Measurements from ENCODE around the gene PATZ1.

The PATZ1 gene

DNA sequence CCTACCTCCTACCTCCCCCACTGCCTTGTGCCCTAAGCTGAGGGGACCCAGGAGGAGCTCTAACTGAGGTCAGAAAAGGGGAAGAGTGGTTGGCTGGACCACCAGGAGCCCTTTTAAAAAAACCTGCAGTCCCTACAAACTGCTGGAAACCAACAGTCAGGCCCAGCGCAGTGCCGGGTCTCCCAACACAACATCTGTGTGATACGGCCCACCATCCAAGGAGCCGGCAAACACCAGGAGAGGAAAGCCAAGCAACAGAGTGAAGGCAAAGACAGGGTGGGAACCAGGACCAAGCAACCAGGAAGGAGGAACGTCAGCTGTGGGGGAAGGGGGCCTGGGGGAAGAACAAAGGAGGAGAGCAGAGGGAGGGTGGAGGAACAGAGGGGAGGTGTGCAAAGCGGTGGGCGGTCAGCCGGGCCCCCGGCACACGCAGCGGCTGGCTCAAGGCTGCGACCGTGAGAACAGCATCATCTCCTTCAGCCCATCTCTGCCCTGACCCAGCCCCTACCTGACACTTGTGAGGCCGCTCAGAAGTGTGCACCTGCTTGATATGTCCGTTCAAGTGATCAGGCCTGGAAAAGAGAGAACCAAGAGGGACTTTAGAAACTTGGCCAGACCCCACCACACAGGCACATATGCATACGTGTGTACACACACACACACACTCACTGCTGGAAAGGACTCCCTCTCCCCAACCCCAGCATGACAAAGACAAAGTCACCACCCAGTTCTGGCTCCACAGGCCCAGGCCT lies 3.6 kb downstream of the PATZ1 start:
- Histone ChIP-seq H3K9ac (ENCODE audit: low read depth, low read length) (peak overlapping the region; percentile 88), H3K27me3 (ENCODE audit: insufficient read depth, low read length) (no peaks in the 10 kb centered on the region), H3K27ac (ENCODE audit: low read depth, low read length) (peak overlapping the region; percentile 95), H3K4me1 (ENCODE audit: insufficient read depth, low read length) (peaks cover 35% of the 10 kb centered on the region), H3K9me3 (ENCODE audit: insufficient read depth, low read depth, low read length) (no peaks in the 10 kb centered on the region), H3K4me3 (ENCODE audit: low read length) (peak overlapping the region; percentile 78), H3K36me3 (ENCODE audit: insufficient read depth, low read length) (peaks cover 61% of the 10 kb centered on the region)
- WGBS, result 53% methylated on average over 16 of the region's 16 CpGs

GRCh38 chr22:31341386-31342088 lies 4.6 kb downstream of the PATZ1 start:
- peaks cover 35% of the 10 kb centered on the region for H3K4me1 ChIP-seq (ENCODE audit: insufficient read depth, low read length)
- WGBS, result 92% methylated on average over 14 of the region's 14 CpGs
- no peaks in the 10 kb centered on the region for H3K27me3 ChIP-seq (ENCODE audit: insufficient read depth, low read length)
- 0 out of 2 replicates have a peak overlapping the region, but pooled peaks have one; percentile 23 for H3K27ac ChIP-seq (ENCODE audit: low read depth, low read length)
- no peak overlapping the region for H3K4me3 ChIP-seq (ENCODE audit: low read length)
- peak overlapping the region; percentile 10; the same call in 1 of the 2 replicates for H3K9ac ChIP-seq (ENCODE audit: low read depth, low read length)
- H3K36me3 ChIP-seq (ENCODE audit: insufficient read depth, low read length), result peaks cover 68% of the 10 kb centered on the region
- no peaks in the 10 kb centered on the region for H3K9me3 ChIP-seq (ENCODE audit: insufficient read depth, low read depth, low read length)

GRCh38 chr22:31340765-31341247 lies 5.3 kb downstream of the PATZ1 start:
- Histone ChIP-seq H3K9me3 (ENCODE audit: insufficient read depth, low read depth, low read length) (no peaks in the 10 kb centered on the region), H3K4me1 (ENCODE audit: insufficient read depth, low read length) (peaks cover 35% of the 10 kb centered on the region), H3K27me3 (ENCODE audit: insufficient read depth, low read length) (no peaks in the 10 kb centered on the region), H3K27ac (ENCODE audit: low read depth, low read length) (no peak overlapping the region; the same call in 1 of the 2 replicates), H3K36me3 (ENCODE audit: insufficient read depth, low read length) (peaks cover 74% of the 10 kb centered on the region), H3K4me3 (ENCODE audit: low read length) (no peak overlapping the region), H3K9ac (ENCODE audit: low read depth, low read length) (no peak overlapping the region)
- WGBS, result 92% methylated on average over 2 of the region's 2 CpGs

DNA sequence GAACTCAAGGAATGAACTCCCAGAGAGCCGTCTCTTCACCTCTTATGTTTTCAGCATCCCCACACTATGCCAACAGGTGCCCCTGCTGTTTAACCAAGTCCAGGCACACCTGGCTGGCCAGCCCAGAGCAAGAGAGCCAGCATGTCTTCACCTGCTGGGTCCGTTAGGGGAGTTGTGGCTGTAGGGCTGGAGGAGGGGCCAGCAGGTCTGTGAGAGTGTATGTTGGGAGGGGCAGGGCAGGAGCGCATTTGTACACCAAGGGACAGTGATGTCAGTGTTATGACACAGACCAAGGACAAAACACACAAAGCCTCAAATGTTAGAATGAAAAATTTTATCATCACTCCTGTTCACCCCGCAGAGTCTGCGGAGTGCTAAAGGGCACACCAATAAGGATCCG lies 5.8 kb downstream of the PATZ1 start:
- Histone ChIP-seq H3K9ac (ENCODE audit: low read depth, low read length) (no peak overlapping the region), H3K27ac (ENCODE audit: low read depth, low read length) (no peak overlapping the region), H3K4me3 (ENCODE audit: low read length) (no peak overlapping the region), H3K9me3 (ENCODE audit: insufficient read depth, low read depth, low read length) (no peaks in the 10 kb centered on the region), H3K27me3 (ENCODE audit: insufficient read depth, low read length) (no peaks in the 10 kb centered on the region), H3K36me3 (ENCODE audit: insufficient read depth, low read length) (peaks cover 78% of the 10 kb centered on the region), H3K4me1 (ENCODE audit: insufficient read depth, low read length) (peaks cover 35% of the 10 kb centered on the region)
- WGBS, result 94% methylated on average over 6 of the region's 6 CpGs

DNA sequence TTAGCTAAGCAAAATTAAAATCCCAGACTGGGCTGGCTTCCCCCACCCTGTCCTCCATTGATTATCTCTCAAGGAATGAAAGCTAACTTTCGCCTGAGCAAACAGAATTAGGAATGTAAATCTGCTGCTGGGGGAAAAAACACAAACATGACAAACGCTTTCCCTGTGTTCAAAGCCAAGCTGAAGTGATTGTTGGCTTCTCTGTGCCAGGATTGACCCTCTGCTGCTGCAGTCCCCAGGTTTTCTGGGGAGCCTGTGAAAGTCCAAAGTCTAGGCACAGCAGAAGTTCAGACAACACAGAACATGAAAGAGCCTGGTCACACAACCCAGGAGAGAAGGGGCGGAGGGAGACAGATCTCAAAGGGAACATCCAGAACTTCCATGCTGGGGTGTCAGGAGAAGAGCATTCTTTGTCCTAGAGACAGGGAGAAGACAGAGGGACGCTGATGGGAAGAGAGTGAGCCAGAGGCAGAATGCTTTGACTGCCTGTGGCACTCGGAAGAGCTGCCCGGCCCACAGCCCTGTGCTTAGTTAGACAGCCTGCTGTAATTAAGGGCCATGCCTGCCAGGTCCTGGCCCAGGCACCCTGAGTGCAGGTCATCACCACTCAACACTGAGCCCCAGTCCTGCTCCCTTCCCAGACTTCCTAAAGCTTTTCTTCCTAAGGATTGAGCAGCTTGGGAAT lies 6.9 kb downstream of the PATZ1 start:
- no peak overlapping the region; the same call in 1 of the 2 replicates for H3K9ac ChIP-seq (ENCODE audit: low read depth, low read length)
- peaks cover 82% of the 10 kb centered on the region for H3K36me3 ChIP-seq (ENCODE audit: insufficient read depth, low read length)
- H3K27me3 ChIP-seq (ENCODE audit: insufficient read depth, low read length), result no peaks in the 10 kb centered on the region
- WGBS, result 88% methylated on average over 6 of the region's 6 CpGs
- H3K27ac ChIP-seq (ENCODE audit: low read depth, low read length), result peak overlapping the region; percentile 18; the same call in 1 of the 2 replicates
- H3K4me1 ChIP-seq (ENCODE audit: insufficient read depth, low read length), result peaks cover 28% of the 10 kb centered on the region
- no peak overlapping the region for H3K4me3 ChIP-seq (ENCODE audit: low read length)
- H3K9me3 ChIP-seq (ENCODE audit: insufficient read depth, low read depth, low read length), result no peaks in the 10 kb centered on the region

- 91% methylated on average over 5 of the region's 5 CpGs for WGBS
- Histone ChIP-seq H3K4me3 (ENCODE audit: low read length) (no peak overlapping the region), H3K9me3 (ENCODE audit: insufficient read depth, low read depth, low read length) (no peaks in the 10 kb centered on the region), H3K36me3 (ENCODE audit: insufficient read depth, low read length) (peaks cover 90% of the 10 kb centered on the region), H3K4me1 (ENCODE audit: insufficient read depth, low read length) (peaks cover 12% of the 10 kb centered on the region; the same call in 1 of the 2 replicates), H3K27me3 (ENCODE audit: insufficient read depth, low read length) (no peaks in the 10 kb centered on the region), H3K27ac (ENCODE audit: low read depth, low read length) (no peak overlapping the region), H3K9ac (ENCODE audit: low read depth, low read length) (no peak overlapping the region)
Observed at GRCh38 chr22:31337178-31337577, 9.0 kb downstream of the PATZ1 start.

- Histone ChIP-seq H3K9me3 (ENCODE audit: insufficient read depth, low read depth, low read length) (no peaks in the 10 kb centered on the region), H3K9ac (ENCODE audit: low read depth, low read length) (no peak overlapping the region), H3K4me1 (ENCODE audit: insufficient read depth, low read length) (no peaks in the 10 kb centered on the region), H3K27ac (ENCODE audit: low read depth, low read length) (no peak overlapping the region), H3K36me3 (ENCODE audit: insufficient read depth, low read length) (peaks cover 88% of the 10 kb centered on the region), H3K4me3 (ENCODE audit: low read length) (no peak overlapping the region), H3K27me3 (ENCODE audit: insufficient read depth, low read length) (no peaks in the 10 kb centered on the region)
- WGBS, result 98% methylated on average over 5 of the region's 5 CpGs
Observed at GRCh38 chr22:31334329-31334728, 11.8 kb downstream of the PATZ1 start.

GRCh38 chr22:31333641-31334040 lies 12.5 kb downstream of the PATZ1 start:
- H3K4me1 ChIP-seq (ENCODE audit: insufficient read depth, low read length), result peaks cover 6% of the 10 kb centered on the region; the same call in 1 of the 2 replicates
- no peak overlapping the region for H3K4me3 ChIP-seq (ENCODE audit: low read length)
- no peak overlapping the region for H3K9ac ChIP-seq (ENCODE audit: low read depth, low read length)
- WGBS, result 92% methylated on average over 2 of the region's 2 CpGs
- H3K9me3 ChIP-seq (ENCODE audit: insufficient read depth, low read depth, low read length), result no peaks in the 10 kb centered on the region
- peaks cover 91% of the 10 kb centered on the region for H3K36me3 ChIP-seq (ENCODE audit: insufficient read depth, low read length)
- H3K27me3 ChIP-seq (ENCODE audit: insufficient read depth, low read length), result no peaks in the 10 kb centered on the region
- H3K27ac ChIP-seq (ENCODE audit: low read depth, low read length), result no peak overlapping the region

- Histone ChIP-seq H3K27ac (ENCODE audit: low read depth, low read length) (no peak overlapping the region), H3K4me1 (ENCODE audit: insufficient read depth, low read length) (peaks cover 12% of the 10 kb centered on the region; the same call in 1 of the 2 replicates), H3K9me3 (ENCODE audit: insufficient read depth, low read depth, low read length) (no peaks in the 10 kb centered on the region), H3K9ac (ENCODE audit: low read depth, low read length) (no peak overlapping the region), H3K27me3 (ENCODE audit: insufficient read depth, low read length) (no peaks in the 10 kb centered on the region), H3K4me3 (ENCODE audit: low read length) (no peak overlapping the region), H3K36me3 (ENCODE audit: insufficient read depth, low read length) (peaks cover 93% of the 10 kb centered on the region)
- 92% methylated on average over 1 of the region's 1 CpG for WGBS
Observed at GRCh38 chr22:31332886-31333285, 13.3 kb downstream of the PATZ1 start.

- H3K27ac ChIP-seq (ENCODE audit: low read depth, low read length), result no peak overlapping the region
- H3K9me3 ChIP-seq (ENCODE audit: insufficient read depth, low read depth, low read length), result no peaks in the 10 kb centered on the region
- no peak overlapping the region for H3K9ac ChIP-seq (ENCODE audit: low read depth, low read length)
- H3K4me3 ChIP-seq (ENCODE audit: low read length), result no peak overlapping the region
- H3K27me3 ChIP-seq (ENCODE audit: insufficient read depth, low read length), result no peaks in the 10 kb centered on the region
- peaks cover 93% of the 10 kb centered on the region for H3K36me3 ChIP-seq (ENCODE audit: insufficient read depth, low read length)
- 94% methylated on average over 8 of the region's 8 CpGs for WGBS
- H3K4me1 ChIP-seq (ENCODE audit: insufficient read depth, low read length), result peaks cover 12% of the 10 kb centered on the region; the same call in 1 of the 2 replicates
Observed at GRCh38 chr22:31332010-31332409, 14.1 kb downstream of the PATZ1 start.

Data from HUES64 (cell line).